ENCODE measurements around the gene EEF1G.
A peak's percentile ranks its signal among the peaks of the same experiment; 100 is the strongest.

EEF1G gene

DNA sequence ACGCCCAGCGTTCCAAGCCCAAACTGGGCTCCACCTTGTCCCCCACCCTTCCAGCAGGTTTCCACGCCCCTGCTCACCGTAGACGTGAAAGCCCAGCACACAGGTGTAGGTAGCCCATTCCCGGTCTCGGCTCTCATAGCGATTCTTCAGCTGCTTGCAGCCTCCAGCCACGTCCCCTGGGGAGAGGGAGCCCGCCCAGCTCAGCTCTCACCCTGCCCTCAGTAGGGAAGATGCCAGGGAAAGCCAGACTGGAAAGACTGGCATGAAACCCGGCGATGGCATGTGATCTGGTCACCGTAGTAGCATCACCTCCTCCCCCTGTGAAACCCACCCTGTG lies 29.3 kb upstream of the EEF1G start:
- TF ChIP-seq ZNF626 (tag by site-specific recombination; IDR thresholded peaks at IDR 0.05) (no peak), KLF1 (tag by site-specific recombination; IDR thresholded peaks at IDR 0.05) (peak; percentile 70), RBAK (tag by site-specific recombination; IDR thresholded peaks at IDR 0.05) (no peak)
- TF ChIP-seq, protein P1, sequence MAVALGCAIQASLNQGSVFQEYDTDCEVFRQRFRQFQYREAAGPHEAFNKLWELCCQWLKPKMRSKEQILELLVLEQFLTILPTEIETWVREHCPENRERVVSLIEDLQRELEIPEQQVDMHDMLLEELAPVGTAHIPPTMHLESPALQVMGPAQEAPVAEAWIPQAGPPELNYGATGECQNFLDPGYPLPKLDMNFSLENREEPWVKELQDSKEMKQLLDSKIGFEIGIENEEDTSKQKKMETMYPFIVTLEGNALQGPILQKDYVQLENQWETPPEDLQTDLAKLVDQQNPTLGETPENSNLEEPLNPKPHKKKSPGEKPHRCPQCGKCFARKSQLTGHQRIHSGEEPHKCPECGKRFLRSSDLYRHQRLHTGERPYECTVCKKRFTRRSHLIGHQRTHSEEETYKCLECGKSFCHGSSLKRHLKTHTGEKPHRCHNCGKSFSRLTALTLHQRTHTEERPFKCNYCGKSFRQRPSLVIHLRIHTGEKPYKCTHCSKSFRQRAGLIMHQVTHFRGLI (tag by site-specific recombination; IDR thresholded peaks at IDR 0.05): no peak
- TF ChIP-seq, protein P2, sequence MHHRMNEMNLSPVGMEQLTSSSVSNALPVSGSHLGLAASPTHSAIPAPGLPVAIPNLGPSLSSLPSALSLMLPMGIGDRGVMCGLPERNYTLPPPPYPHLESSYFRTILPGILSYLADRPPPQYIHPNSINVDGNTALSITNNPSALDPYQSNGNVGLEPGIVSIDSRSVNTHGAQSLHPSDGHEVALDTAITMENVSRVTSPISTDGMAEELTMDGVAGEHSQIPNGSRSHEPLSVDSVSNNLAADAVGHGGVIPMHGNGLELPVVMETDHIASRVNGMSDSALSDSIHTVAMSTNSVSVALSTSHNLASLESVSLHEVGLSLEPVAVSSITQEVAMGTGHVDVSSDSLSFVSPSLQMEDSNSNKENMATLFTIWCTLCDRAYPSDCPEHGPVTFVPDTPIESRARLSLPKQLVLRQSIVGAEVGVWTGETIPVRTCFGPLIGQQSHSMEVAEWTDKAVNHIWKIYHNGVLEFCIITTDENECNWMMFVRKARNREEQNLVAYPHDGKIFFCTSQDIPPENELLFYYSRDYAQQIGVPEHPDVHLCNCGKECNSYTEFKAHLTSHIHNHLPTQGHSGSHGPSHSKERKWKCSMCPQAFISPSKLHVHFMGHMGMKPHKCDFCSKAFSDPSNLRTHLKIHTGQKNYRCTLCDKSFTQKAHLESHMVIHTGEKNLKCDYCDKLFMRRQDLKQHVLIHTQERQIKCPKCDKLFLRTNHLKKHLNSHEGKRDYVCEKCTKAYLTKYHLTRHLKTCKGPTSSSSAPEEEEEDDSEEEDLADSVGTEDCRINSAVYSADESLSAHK (tag by site-specific recombination; IDR thresholded peaks at IDR 0.05): no peak
- TF ChIP-seq, protein P3, sequence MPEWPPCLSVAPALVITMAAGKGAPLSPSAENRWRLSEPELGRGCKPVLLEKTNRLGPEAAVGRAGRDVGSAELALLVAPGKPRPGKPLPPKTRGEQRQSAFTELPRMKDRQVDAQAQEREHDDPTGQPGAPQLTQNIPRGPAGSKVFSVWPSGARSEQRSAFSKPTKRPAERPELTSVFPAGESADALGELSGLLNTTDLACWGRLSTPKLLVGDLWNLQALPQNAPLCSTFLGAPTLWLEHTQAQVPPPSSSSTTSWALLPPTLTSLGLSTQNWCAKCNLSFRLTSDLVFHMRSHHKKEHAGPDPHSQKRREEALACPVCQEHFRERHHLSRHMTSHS (tag by site-specific recombination; IDR thresholded peaks at IDR 0.05): no peak
- Histone ChIP-seq H3K4me1 (ENCODE audit: control insufficient read depth, insufficient read depth, low read length) (no peaks in the 10 kb centered on the region), H3K36me3 (ENCODE audit: control insufficient read depth in 2 of 2, insufficient read depth in 1 of 2, low read length in 2 of 2) (peaks cover 3 to 57% of the 10 kb centered on the region in 2 experiments; a peak in 2 of 3 replicates), H3K4me3 (ENCODE audit: low read depth, low read length) (no peak overlapping the region), H3K27ac (ENCODE audit: extremely low read depth, low read depth, low read length) (no peak overlapping the region), H3K9me3 (ENCODE audit: control insufficient read depth, insufficient read depth, low read depth, low read length) (no peaks in the 10 kb centered on the region)
- ChIA-PET CTCF (interaction anchor here (0.8 to 2.4 kb wide), 6 partner anchors 9 to 19 kb away, joined by 3 to 12 read pairs (median 4); partner anchors contain the start of gene B3GAT3), POLR2A (interaction anchor here (0.5 to 3.1 kb wide), 5 partner anchors 11 to 208 kb away, joined by 3 to 21 read pairs (median 4); partner anchors contain the start of genes B3GAT3, C11orf98, CSKMT and TUT1)

DNA sequence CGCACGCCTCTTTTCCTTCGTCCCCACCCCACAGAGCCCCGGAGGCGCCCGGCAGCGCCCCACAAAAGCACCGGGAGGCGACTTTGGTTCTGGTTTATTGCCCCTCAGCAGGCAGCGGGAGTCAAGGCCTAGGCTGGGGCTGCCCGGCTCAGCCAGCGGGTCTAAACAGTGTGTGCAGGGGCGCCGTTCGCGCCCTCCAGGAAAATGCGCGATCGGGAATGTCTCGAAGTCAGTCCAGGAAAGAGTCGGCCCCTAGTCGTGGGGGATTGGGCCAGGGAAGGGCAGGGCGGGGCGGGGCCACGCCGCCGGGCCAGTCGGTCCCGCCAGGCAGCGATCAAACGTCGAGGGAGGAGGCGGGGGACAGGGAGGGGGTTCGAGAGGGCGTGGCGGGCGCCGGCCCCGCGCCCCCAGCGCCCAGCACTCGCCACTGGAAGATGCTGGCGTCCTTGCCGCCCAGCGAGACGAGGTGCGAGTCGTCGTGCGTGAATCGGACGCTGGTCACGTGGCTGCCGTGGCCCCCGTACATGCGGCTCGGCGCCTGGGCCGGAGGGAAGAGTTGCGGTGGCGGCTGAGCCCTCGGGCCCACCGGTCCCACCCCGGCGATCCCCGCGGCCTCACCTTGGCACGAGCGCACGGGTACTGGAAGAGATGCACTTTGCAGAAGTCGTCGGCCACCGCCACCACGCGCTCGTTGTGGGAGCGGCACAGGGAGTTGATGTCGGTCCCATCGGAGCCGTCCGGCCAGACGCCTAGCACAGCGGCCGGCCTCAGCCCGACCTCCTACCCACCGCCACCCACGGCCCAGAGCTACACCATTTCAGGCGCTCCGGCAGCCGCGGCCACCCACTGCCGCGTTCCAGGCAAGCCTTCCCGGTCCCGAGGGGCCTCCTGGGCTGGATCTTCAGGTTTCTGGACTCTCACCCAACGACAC lies 28.7 kb upstream of the EEF1G start:
- Histone ChIP-seq H3K36me3 (ENCODE audit: control insufficient read depth in 2 of 2, insufficient read depth in 1 of 2, low read length in 2 of 2) (peaks cover 10 to 58% of the 10 kb centered on the region in 2 experiments; a peak in 2 of 3 replicates), H3K4me1 (ENCODE audit: control insufficient read depth, insufficient read depth, low read length) (no peaks in the 10 kb centered on the region), H3K27ac (ENCODE audit: extremely low read depth, low read depth, low read length) (no peak overlapping the region; the same call in 1 of the 2 replicates), H3K4me3 (ENCODE audit: low read depth, low read length) (no peak overlapping the region), H3K9me3 (ENCODE audit: control insufficient read depth, insufficient read depth, low read depth, low read length) (no peaks in the 10 kb centered on the region)
- POLR2A ChIA-PET: interaction anchor here (0.5 to 4.2 kb wide), 31 partner anchors 9 to 279 kb away, joined by 3 to 140 read pairs (median 5); partner anchors contain the start of genes B3GAT3, C11orf98, CSKMT and EEF1G
- CTCF ChIA-PET: interaction anchor here (0.6 to 2.4 kb wide), 3 partner anchors 9 to 193 kb away, joined by 3 to 12 read pairs (median 4); no protein-coding TSS in a partner anchor
- TF ChIP-seq ZNF132 (tag by site-specific recombination; IDR thresholded peaks at IDR 0.05; ENCODE audit: borderline replicate concordance) (no peak), EGR2 (tag by site-specific recombination; IDR thresholded peaks at IDR 0.05; ENCODE audit: low read depth) (0 out of 2 replicates have a peak, but pooled peaks have one; percentile 19), ZNF140 (tag by site-specific recombination; IDR thresholded peaks at IDR 0.05) (no peak), ZIC2 (tag by site-specific recombination; IDR thresholded peaks at IDR 0.05) (peak; percentile 58), ZBTB8A (tag by site-specific recombination; IDR thresholded peaks at IDR 0.05) (peak; percentile 95), ZXDB (tag by site-specific recombination; IDR thresholded peaks at IDR 0.05) (peak; percentile 23; the same call in 1 of the 2 replicates), ZNF10 (tag by site-specific recombination; IDR thresholded peaks at IDR 0.05) (peak; percentile 56; the same call in 1 of the 2 replicates), ZEB2 (tag by site-specific recombination; IDR thresholded peaks at IDR 0.05) (no peak), ZNF248 (tag by site-specific recombination; IDR thresholded peaks at IDR 0.05) (no peak), ZNF558 (tag by site-specific recombination; IDR thresholded peaks at IDR 0.05) (no peak)
- TF ChIP-seq, protein P4, sequence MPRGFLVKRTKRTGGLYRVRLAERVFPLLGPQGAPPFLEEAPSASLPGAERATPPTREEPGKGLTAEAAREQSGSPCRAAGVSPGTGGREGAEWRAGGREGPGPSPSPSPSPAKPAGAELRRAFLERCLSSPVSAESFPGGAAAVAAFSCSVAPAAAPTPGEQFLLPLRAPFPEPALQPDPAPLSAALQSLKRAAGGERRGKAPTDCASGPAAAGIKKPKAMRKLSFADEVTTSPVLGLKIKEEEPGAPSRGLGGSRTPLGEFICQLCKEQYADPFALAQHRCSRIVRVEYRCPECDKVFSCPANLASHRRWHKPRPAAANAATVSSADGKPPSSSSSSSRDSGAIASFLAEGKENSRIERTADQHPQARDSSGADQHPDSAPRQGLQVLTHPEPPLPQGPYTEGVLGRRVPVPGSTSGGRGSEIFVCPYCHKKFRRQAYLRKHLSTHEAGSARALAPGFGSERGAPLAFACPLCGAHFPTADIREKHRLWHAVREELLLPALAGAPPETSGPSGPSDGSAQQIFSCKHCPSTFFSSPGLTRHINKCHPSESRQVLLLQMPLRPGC (tag by site-specific recombination; IDR thresholded peaks at IDR 0.05): no peak
- TF ChIP-seq, protein P5, sequence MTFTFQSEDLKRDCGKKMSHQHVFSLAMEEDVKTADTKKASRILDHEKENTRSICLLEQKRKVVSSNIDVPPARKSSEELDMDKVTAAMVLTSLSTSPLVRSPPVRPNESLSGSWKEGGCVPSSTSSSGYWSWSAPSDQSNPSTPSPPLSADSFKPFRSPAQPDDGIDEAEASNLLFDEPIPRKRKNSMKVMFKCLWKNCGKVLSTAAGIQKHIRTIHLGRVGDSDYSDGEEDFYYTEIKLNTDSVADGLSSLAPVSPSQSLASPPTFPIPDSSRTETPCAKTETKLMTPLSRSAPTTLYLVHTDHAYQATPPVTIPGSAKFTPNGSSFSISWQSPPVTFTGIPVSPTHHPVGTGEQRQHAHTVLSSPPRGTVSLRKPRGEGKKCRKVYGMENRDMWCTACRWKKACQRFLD (tag by site-specific recombination; IDR thresholded peaks at IDR 0.05): no peak
- TF ChIP-seq, protein P6, sequence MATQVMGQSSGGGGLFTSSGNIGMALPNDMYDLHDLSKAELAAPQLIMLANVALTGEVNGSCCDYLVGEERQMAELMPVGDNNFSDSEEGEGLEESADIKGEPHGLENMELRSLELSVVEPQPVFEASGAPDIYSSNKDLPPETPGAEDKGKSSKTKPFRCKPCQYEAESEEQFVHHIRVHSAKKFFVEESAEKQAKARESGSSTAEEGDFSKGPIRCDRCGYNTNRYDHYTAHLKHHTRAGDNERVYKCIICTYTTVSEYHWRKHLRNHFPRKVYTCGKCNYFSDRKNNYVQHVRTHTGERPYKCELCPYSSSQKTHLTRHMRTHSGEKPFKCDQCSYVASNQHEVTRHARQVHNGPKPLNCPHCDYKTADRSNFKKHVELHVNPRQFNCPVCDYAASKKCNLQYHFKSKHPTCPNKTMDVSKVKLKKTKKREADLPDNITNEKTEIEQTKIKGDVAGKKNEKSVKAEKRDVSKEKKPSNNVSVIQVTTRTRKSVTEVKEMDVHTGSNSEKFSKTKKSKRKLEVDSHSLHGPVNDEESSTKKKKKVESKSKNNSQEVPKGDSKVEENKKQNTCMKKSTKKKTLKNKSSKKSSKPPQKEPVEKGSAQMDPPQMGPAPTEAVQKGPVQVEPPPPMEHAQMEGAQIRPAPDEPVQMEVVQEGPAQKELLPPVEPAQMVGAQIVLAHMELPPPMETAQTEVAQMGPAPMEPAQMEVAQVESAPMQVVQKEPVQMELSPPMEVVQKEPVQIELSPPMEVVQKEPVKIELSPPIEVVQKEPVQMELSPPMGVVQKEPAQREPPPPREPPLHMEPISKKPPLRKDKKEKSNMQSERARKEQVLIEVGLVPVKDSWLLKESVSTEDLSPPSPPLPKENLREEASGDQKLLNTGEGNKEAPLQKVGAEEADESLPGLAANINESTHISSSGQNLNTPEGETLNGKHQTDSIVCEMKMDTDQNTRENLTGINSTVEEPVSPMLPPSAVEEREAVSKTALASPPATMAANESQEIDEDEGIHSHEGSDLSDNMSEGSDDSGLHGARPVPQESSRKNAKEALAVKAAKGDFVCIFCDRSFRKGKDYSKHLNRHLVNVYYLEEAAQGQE (tag by site-specific recombination; IDR thresholded peaks at IDR 0.05): no peak
- TF ChIP-seq, protein P7, sequence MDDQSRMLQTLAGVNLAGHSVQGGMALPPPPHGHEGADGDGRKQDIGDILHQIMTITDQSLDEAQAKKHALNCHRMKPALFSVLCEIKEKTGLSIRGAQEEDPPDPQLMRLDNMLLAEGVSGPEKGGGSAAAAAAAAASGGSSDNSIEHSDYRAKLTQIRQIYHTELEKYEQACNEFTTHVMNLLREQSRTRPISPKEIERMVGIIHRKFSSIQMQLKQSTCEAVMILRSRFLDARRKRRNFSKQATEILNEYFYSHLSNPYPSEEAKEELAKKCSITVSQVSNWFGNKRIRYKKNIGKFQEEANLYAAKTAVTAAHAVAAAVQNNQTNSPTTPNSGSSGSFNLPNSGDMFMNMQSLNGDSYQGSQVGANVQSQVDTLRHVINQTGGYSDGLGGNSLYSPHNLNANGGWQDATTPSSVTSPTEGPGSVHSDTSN (CRISPR knock-in tag; IDR thresholded peaks at IDR 0.05): no peak
